Measurements from ENCODE around the gene PDGFD.

Gene PDGFD

GRCh38 chr11:104098132-104098531 lies 65.8 kb downstream of the PDGFD start:
- no peak overlapping the region for H3K27ac ChIP-seq
- TF ChIP-seq CTCF (IDR thresholded peaks at IDR 0.05), result no peak
- H3K4me3 ChIP-seq, result no peak overlapping the region

GRCh38 chr11:104096900-104097299 lies 67.0 kb downstream of the PDGFD start:
- no peak for TF ChIP-seq CTCF (IDR thresholded peaks at IDR 0.05)
- H3K27ac ChIP-seq, result no peak overlapping the region
- H3K4me3 ChIP-seq, result no peak overlapping the region
- no peak for DNase-seq (ENCODE audit: low spot score)

More at GRCh38 chr11:104098132-104098531, 65.8 kb downstream of the PDGFD start:
- no peak for DNase-seq (ENCODE audit: low spot score)

GRCh38 chr11:104095791-104096190 lies 68.2 kb downstream of the PDGFD start:
- no peak overlapping the region for H3K4me3 ChIP-seq
- H3K27ac ChIP-seq, result no peak overlapping the region
- no peak for TF ChIP-seq CTCF (IDR thresholded peaks at IDR 0.05)
- no peak for DNase-seq (ENCODE audit: low spot score)

GRCh38 chr11:104094576-104094975 lies 69.4 kb downstream of the PDGFD start:
- no peak for TF ChIP-seq CTCF (IDR thresholded peaks at IDR 0.05)
- H3K4me3 ChIP-seq, result no peak overlapping the region
- H3K27ac ChIP-seq, result no peak overlapping the region
- DNase-seq (ENCODE audit: low spot score), result no peak

GRCh38 chr11:104093426-104094280 lies 70.3 kb downstream of the PDGFD start:
- no peak for TF ChIP-seq CTCF (IDR thresholded peaks at IDR 0.05)
- no peak overlapping the region for H3K4me3 ChIP-seq
- no peak overlapping the region for H3K27ac ChIP-seq
- DNase-seq (ENCODE audit: low spot score), result no peak

GRCh38 chr11:104092744-104093143 lies 71.2 kb downstream of the PDGFD start:
- Histone ChIP-seq H3K27ac (no peak overlapping the region), H3K4me3 (no peak overlapping the region)
- no peak for TF ChIP-seq CTCF (IDR thresholded peaks at IDR 0.05)
- DNase-seq (ENCODE audit: low spot score), result no peak
